Measurements from ENCODE around the gene BMPR1B.
"Not testable (repeated sequence)": the region's sequence is repeated elsewhere in the genome, so short reads cannot be mapped to it uniquely, and the experiment has no call there.

BMPR1B gene

DNA sequence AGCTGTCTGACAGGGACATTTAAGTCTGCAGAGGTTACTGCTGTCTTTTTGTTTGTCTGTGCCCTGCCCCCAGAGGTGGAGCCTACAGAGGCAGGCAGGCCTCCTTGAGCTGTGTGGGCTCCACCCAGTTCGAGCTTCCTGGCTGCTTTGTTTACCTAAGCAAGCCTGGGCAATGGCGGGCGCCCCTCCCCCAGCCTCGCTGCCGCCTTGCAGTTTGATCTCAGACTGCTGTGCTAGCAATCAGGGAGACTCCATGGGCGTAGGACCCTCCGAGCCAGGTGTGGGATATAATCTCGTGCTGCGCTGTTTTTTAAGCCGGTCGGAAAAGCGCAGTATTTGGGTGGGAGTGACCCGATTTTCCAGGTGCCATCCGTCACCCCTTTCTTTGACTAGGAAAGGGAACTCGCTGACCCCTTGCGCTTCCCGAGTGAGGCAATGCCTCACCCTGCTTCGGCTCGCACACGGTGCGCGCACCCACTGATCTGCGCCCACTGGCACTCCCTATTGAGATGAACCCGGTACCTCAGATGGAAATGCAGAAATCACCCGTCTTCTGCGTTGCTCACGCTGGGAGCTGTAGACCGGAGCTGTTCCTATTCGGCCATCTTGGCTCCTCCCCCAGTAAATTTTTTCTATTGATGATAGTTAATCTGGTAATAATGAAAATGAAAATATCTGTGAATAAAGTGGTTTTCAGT, 83.6 kb downstream of the BMPR1B start:
- FAIRE-seq, result not testable (repeated sequence)

DNA sequence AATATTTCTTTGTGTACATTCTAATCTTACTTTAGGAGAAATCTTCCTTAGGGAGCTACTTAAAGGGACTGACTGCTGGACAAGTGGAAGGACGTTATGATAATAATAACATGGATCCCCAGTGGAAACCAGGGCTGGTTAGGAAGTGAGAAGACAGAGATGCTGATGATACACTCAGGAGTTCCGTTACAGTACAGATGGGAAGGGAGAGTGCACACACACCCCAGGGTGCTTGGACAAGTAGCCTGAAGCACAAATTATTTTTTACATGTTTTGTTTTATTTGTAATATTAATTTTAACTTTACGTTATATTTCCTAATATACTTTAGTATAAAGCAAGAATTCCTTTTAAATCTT, 84.1 kb downstream of the BMPR1B start:
- FAIRE-seq, result no peak

DNA sequence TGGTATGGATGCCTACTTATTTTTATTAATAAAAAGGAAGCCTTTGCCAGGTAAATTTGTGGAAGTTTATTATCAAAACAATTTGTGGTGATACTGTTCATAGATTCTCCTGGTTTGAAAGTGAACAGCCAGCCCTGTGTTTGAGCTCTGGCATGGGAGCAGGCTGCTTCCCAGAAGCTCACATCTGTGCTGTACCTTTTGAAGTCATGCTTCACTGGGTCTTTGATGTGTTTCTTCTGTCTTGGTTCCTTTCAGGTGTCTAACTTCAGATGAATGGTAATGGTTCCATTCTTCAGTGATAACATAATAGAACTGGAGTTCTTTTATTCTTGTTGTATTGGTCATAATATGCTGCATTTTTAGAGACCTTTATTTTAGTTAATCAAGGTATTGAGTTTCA, 85.5 kb downstream of the BMPR1B start:
- no peak for FAIRE-seq

DNA sequence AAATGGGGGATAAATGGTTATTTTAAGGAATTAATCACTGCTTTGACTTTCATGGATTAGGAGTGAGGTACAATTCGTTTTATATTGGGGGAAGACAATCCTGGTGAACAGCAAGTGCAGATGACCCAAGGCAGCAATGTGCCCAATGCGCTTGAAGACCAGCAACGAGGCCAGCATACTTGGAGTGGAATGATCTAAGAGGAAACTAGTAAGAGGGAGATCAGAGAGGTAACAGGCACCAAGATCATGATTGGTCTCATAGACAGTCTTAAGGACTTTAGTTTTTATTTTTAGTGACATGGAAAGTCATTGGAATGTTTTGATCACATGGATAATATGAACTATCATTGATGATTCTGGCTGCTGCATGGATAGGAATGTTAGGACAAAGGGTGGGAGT, 90.6 kb downstream of the BMPR1B start:
- FAIRE-seq, result no peak

DNA sequence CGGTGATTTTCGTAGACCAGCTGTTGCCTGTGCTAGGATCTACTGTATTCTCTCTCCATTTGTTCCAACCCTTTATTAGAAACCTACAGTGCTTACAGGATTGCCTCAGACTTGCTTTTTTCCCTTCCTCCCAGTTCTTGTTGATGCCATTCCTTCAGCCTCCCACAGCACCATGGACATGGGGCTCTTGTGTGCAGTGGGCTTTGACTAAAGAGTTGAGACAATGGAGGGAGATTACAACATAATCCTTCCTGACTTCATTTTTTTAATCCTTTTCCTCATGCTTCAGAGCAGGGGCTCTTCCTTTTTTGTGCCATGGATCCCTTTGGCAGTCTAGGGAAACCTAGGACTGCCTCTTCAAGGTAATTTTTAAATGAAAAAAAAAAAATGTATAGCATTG, 92.1 kb downstream of the BMPR1B start:
- FAIRE-seq, result no peak

DNA sequence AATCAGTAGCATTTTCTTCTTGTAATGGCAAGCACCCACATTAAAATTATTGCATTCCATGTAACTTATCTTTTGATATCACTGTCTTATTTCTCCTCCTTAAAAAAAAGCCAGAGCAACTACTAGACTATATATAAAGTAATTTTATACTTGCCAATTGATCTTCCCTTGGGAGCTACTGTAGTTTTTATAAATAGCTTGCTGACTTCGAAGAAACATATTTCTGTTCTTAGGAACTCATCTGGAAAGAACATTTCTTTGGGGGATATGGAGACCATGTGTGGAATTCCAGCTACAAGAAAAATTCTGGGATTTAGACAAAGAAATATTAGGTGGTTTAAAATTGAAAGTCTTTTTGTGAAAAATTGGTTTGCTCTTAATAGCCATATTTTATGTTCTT, 94.9 kb downstream of the BMPR1B start:
- FAIRE-seq, result no peak

DNA sequence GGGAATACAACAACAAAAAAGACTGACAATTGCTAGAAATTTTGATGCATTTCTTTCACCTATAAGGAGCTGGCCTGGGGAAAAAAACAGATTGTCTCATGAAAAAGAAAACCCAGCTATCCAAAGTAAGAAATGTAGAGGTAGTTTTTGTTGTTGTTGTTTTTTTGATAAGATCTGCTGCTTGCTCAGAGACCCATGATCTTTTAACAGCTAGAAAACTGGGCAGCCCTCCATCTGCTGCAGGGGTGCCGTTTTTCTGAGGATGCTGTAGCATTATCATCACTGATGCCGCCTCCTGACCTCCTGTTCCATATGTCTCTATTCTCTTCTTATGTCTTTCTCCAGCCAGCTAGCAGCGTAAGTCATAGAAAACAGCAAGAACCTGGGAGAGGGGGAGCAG, 98.3 kb downstream of the BMPR1B start:
- FAIRE-seq, result no peak

DNA sequence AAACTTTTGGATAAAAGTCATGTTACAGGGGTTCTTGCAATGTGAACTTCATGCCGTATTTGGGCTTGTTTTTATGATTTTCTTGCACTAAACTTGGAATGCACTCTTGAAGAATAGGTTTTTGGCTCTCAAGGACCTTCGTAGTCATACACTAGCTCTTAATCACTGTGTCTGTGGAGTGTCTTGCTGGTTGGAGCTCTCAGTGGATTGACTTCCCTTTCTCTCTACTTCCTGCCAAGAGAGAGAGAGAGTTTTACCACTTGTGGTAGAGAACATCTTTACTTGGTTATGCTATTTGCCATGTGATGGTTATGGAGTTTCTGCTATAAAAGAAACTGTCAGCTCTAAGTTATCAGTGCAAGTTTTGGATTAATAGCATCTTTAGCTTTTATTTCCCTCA, 112.4 kb downstream of the BMPR1B start:
- FAIRE-seq, result no peak

DNA sequence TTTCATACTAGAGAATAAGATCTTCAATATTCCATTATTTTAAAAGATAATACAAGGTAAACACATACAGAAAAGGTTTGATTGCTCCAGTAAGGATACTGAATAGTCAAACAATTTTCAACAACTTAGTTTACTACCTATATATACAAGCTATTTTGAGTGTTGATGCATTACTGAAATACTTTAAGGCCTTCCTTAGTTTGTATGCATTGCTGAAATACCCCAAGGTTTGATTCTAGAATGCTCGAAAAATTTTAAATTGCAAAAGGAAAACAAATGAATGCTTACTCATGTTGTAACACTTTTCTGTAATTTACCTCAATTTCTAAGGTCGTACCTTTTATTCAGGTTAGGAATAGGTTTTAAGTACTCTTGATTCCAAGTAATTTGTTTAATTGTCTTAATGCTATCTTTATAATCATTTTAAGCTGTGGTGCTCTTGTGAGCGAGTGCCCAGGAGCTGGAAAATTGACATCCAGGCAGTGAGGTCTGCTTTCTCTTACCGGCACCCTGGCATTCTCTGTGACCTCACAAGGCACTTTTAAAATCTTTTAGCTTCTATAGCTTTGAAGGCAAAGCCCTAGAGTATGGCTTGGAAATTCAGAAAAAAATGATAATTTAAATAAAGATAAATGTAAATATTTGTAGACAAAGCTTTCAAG, 114.0 kb downstream of the BMPR1B start:
- no peak for FAIRE-seq

DNA sequence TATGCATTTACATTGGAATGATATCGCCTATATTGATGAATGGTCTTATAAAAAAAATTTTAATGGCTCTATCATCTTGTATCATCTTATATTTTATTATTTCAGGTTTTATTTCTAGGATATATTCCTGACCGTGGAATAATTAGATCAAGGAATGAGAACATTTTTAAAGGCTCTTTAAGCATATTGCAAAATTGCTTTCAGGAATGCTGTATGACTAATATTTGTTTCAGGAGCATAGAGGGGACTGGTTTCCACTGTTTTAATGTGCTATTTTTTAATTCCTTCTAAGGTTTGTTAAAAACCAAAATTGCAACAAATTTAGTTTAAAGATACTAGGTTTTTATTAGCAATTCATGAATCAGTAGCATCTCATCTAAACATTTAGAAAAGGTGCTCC, 120.2 kb downstream of the BMPR1B start:
- FAIRE-seq, result no peak

DNA sequence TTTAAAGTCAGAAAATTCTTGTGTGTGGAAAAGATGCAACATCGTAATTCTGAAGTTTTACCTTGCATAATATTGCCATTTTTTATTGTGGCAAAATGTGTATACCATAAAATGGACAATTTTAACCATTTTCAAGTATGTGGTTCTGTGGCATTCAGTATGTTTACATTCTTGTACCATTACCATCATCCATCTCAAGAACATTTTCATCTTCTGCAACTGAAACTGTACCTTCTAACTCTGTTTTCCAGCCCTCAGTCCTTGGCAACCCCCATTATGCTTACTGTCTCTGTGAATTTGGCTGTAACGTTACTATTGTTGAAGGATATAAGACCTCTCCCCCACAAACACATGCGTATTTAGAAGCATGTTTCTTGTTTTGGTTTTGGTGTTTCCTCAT, 123.2 kb downstream of the BMPR1B start:
- no peak for FAIRE-seq

DNA sequence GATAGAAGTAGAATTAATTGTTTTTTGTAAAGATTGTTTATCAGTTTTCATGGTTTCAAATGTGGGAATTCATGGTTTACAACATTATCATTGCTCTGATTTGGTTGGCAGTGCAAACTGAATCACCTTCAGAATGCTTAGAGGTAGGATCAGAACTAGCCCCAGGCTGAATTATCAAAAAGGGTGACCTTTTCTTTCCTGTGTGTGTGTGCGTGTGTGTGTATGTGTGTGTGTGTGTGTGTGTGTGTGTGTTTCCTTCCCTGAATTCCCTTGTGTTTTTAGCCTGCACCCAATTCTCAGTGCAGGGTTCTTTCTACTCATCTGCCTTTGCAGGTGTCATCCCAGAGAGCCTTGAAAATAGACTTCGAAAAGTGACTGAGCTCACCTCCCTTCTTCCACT, 125.0 kb downstream of the BMPR1B start:
- no peak for FAIRE-seq

DNA sequence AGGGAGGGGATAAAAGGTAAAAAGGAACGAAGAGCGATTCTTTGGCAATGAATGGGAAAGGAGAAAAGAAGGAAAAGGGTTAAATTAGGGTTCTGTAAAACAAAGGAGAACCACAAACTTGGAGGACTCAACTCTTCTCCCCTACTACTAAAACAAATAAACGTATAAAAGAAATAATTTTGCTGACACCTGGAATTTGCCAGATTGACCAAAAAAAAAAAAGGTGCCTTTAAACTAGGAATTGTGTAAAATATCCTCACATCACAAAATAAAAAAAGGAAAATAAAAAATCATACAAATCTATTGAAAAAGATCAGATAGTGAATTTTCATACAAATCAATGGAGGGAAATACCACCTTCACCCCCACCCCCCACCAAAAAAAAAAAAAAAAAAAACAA, 129.3 kb downstream of the BMPR1B start:
- FAIRE-seq, result no peak

DNA sequence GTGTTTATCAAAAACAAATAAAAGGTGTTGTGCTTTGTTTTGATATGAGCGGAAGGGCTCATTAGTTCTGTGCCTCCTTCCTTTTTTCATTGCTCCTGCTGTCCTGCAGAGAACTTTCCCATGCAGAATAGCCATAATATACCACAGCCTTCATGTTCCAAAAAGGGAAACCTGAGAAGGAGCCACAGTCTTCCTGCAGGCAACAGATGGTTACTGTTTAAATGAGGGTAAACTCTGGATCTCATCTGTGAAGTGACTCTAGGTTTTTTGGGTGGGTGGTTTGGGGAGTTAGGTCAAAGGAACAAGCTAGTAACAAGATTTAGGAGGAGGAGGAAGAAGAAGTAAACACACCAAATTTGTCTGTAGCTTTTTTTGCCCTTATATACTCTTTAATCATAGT, 131.8 kb downstream of the BMPR1B start:
- FAIRE-seq, result no peak

DNA sequence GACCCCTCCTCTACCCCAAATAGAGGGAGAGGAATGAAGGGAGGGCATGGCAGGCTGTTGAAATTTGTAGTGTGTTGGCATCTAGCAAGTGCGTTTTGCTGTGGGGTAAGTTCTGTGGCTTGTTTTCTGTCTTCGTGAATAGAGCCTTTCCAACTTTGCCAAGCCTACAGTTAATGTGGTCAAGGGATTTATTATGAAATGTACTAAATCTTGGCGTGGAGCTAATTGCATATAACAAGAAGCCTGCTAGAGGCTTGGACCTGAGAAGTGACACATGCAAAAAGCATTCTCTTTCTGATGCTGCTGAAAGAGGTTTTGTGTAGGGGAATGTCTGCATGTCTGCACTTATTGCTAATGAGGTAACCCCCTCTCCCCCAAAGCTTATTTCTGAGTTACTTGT, 132.2 kb downstream of the BMPR1B start:
- FAIRE-seq, result no peak

DNA sequence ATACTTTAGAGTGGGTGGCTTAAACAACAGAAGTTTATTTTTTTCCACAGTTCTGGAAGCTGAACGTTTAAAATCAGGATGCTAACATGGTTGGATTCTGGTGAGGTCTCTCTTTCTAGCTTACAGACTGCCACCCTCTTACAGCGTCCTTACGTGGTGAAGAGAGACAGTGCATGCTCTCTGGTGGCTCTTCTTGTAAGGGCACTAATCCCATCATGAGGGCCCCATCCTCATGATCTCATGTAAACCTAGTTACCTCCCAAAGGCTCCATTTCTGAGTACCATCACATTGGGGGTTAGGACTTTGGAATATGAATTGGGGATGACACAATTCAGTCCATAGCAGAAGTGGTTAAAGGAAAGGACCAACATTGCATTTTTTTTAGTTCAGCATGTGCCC, 132.8 kb downstream of the BMPR1B start:
- no peak for FAIRE-seq

DNA sequence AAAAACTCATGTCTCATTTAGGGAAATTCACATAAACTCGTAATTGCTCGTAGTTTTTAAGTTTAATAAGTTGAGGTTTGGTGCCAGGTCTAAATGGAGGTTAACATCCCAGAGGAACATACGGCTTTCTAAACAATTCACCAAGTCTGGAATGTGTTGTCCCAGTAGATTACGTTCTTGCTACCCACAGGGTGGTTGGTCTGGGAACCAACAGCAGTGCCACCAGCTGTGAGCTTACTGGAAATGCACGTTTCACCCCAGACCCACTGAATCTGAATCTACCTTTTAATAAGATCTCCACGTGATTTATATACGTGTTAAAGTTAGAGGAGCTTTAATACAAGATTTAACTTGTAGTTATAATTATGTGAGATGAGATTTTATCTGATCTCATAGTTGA, 134.3 kb downstream of the BMPR1B start:
- FAIRE-seq, result no peak

DNA sequence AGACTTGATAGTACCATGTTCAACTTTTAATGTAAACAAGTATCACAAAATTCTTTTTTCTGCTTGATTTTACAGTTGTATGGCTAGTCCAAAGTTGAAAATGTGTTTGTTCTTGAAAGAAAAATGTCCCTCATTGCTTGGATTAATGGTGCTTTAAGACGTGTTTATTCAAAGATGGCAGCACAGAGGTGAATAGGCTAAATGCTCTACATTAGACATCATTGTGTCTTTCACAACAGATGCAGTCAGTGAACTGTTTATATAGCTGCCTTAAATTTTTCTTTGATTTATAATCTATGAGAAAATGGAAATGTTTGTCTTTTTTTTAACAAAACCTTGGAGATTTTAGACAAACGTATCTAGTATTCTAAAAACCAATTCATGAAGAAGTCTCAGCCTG, 137.3 kb downstream of the BMPR1B start:
- FAIRE-seq, result no peak

DNA sequence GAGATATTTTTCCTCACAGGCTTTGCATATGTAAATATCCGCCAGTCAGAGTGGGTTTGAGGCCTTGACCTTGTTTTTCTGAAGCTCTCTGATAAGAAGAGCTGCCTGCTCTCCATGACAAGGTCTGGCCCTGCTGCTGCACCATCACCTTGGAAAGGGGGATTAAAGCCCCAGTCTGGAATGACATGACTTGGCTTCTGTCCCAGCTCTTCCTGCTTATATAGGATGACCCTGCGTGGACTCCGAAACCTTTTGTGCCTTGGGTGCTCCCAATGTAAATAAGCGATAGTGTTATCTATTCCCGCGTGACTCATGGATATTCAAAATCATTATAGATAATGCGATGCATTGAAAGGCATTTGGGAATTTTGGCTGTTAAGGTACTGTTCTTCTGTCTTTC, 139.3 kb downstream of the BMPR1B start:
- FAIRE-seq, result no peak

DNA sequence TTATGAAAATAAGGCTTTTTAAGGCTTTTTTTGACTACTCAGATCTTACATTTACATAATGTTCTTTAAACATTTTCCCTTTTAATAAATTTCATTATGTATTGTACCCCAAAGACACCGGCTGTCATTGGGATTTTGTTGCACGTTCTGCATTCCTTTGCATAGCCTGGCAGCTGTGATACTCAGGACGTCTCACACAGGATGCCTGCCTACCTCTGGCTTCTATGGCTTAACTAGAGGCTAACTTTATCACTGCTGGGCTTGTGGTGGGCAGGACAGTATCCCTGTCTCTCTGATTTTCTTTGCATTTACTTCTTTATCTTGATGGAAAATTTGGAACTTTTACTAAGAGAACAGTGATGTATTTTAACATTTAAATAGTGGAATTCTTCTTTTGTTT, 147.8 kb downstream of the BMPR1B start:
- FAIRE-seq, result no peak

DNA sequence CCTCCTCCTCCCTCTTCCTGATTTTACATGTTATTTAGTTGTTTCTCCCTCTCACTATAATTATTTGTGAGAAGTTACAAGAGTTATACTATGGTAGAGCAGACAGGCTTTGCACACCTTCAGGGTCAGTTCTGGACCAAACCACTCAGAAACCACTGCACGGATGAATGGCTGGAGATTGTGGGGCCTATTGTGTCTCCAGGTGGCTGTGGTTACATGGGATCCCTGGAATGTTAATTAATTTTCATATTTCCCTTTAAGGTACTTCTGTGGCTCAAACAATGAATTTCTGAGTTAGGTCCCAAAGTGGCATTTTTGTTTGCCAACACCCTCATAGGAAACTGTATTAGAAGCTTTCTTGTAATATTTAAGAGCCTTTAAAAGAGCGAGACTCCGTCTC, 151.9 kb downstream of the BMPR1B start:
- FAIRE-seq, result no peak

DNA sequence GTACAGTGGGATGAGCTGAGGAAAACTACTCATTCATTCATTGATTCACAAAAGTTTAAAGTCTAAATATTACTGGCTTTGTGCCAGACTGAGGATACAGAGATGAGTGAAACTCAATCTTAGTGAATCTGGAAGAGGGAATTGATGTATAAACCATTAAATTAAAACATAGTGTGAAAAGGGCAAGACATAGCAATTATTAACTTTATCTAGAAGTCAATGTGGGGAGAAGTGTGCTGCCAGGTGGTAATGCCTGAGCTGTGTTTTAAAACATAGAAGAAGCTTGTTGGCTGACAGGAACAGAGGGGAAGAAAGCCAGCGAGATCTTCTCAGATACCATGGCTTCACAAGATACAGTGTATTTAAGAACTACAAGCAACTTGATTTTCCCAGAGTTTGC, 153.4 kb downstream of the BMPR1B start:
- FAIRE-seq, result no peak

DNA sequence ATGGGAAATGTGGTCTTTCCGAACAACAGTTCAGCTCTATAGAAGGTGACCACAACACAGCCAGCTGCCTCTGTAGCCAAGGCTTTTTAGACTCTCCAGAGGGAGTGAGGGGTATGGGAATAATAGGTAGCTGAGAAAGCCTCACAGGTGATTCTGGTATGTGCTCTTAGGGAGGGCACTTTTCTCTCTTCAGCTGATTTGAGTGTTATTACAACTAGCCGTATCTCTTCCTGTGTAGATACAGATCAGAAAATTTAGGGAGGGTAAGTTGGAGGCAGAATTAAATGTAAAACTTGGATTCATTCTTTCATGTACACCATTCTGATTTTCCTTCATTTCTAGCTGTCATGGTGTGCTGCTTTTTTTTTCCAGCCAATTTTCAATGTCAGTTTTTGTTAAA, 154.9 kb downstream of the BMPR1B start:
- no peak for FAIRE-seq

DNA sequence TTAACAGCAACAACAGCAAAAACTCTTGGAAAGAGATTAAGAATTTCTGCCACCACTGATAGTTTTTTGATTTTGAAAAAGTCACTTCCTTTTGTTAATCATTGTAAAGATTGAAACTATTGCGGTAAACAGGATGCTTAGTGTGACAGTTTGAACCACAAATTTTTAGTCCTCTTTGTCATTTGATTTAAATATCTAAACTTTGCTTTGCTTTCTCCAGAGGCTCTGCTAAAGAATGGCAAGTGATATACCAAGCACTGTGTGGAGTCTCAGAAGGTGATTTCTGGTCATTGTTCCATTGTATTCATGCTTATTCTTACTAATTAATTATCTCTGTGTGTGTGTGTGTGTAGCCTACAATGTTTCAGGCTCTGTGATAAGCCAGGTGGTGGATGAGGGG, 155.6 kb downstream of the BMPR1B start:
- FAIRE-seq, result no peak

DNA sequence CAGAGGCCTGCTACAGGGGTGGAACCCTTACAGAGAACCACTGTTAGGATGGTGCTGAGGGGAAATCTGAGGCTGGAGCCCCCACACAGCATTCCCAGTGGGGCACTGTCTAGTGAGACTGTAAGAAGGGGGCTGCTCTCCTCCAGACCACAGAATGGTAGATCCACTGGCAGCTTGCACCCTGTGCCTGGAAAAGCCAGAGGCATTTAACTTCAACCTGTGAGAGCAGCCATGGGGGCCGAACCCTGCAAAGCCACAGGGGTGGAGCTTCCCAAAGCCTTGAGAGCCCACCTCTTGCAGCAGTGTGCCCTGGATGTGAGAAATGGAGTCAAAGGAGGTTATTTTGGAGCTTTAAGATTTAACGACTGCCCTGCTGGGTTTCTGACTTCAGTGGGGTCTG, 159.4 kb downstream of the BMPR1B start:
- FAIRE-seq, result no peak
